Peyer's patch (tissue), 4 donors: ENCODE data around the gene SUN3. TPM values are rescaled to one million over a fixed set of nuclear protein-coding genes. Genes with fewer than 3 reads are reported as not detected.
"Not testable (repeated sequence)": the region's sequence is repeated elsewhere in the genome, so short reads cannot be mapped to it uniquely, and the experiment has no call there.

Experiments used
- DNase-seq, 3 donors: peaks; one replicate each; pipeline ENCODE4 v3.0.0-alpha.2; 2017 to 2019
- H3K27ac ChIP-seq, 4 donors: fragments of 200-600 bp; sonication (generic); one replicate each; pipeline ENCODE4 v1.5.1; 2016 to 2019
- H3K27me3 ChIP-seq, 2 donors: fragments of 200-600 bp; sonication (generic); one replicate each; pipeline ENCODE4 v1.5.1; 2019
- H3K36me3 ChIP-seq, 3 donors: fragments of 200-600 bp; sonication (generic); one replicate each; pipeline ENCODE4 v1.5.1; 2016 to 2019
- H3K4me1 ChIP-seq, 4 donors: fragments of 200-600 bp; sonication (generic); one replicate each; pipeline ENCODE4 v1.5.1; 2016 to 2019
- H3K4me3 ChIP-seq, 4 donors: fragments of 200-600 bp; sonication (generic); 1 replicate in 3 of 4; 2 replicates in 1 of 4; pipeline ENCODE4 v1.5.1; 2016 to 2019; ENCODE audit warnings: mild to moderate bottlenecking in 1 of 4
- H3K9me3 ChIP-seq, 4 donors: fragments of 200-600 bp; sonication (generic); one replicate each; pipeline ENCODE4 v1.5.1; 2016 to 2019; ENCODE audit warnings: mild to moderate bottlenecking in 1 of 4
- CTCF ChIP-seq, 6 experiments: fragments of 450-650 bp in 4 of 6; fragments of 200-600 bp in 2 of 6; sonication (generic) in 1 of 6; IDR thresholded peaks; one replicate each; pipeline ENCODE4 v1.5.1; 2017 to 2019; ENCODE audit warnings: antibody characterized with exemption in 6 of 6, mild to moderate bottlenecking in 3 of 6, moderate library complexity in 1 of 6
- POLR2A ChIP-seq, 2 donors: fragments of 450-650 bp; IDR thresholded peaks; one replicate each; pipeline ENCODE4 v1.5.1; 2017; ENCODE audit warnings: antibody characterized with exemption in 2 of 2, mild to moderate bottlenecking in 2 of 2, moderate library complexity in 2 of 2
- total RNA-seq, 4 donors: library from RNA; depleted of rRNA; stranded (reverse); fragments of >200 nt; gene quantifications; one replicate each; pipeline ENCODE4 v1.1.0, GENCODE V29; 2016

The SUN3 gene
- total RNA-seq, 4 donors from 2014 or later: not detected

DNA sequence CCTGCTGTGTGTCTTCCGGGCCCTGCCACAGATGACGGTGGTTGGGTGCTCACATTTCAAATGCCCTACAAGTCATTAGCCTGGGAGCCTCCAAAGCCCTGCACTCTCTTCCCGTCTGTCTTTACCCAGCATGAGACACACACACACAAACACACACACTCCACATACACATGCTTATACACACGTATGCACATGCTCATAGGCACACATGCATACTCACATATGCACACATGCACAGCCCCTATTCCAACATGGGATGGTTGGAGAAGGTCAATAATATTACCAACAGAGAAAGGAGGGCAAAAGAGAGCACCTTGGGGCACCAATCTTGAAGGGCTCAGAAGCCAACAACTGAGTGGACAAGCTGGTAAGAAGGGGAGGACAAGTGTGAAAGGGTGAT, 19.0 kb downstream of the SUN3 start:
- TF ChIP-seq POLR2A (IDR thresholded peaks at IDR 0.05): no peak
- no peak for TF ChIP-seq CTCF (IDR thresholded peaks at IDR 0.05)

GRCh38 chr7:48009257-48009656, 19.6 kb downstream of the SUN3 start:
- H3K4me3 ChIP-seq: no peak overlapping the region
- no peaks in the 10 kb centered on the region for H3K9me3 ChIP-seq
- no peaks in the 10 kb centered on the region for H3K36me3 ChIP-seq
- H3K27ac ChIP-seq: no peak overlapping the region
- TF ChIP-seq POLR2A (IDR thresholded peaks at IDR 0.05): no peak
- TF ChIP-seq CTCF (IDR thresholded peaks at IDR 0.05): no peak
- DNase-seq: no peak
- H3K27me3 ChIP-seq: no peaks in the 10 kb centered on the region
- no peaks in the 10 kb centered on the region for H3K4me1 ChIP-seq

More for the DNA sequence above, 19.0 kb downstream of the SUN3 start:
- Histone ChIP-seq H3K36me3 (no peaks in the 10 kb centered on the region), H3K27ac (no peak overlapping the region), H3K4me1 (no peaks in the 10 kb centered on the region), H3K4me3 (no peak overlapping the region), H3K9me3 (no peaks in the 10 kb centered on the region), H3K27me3 (no peaks in the 10 kb centered on the region)
- DNase-seq: no peak

DNA sequence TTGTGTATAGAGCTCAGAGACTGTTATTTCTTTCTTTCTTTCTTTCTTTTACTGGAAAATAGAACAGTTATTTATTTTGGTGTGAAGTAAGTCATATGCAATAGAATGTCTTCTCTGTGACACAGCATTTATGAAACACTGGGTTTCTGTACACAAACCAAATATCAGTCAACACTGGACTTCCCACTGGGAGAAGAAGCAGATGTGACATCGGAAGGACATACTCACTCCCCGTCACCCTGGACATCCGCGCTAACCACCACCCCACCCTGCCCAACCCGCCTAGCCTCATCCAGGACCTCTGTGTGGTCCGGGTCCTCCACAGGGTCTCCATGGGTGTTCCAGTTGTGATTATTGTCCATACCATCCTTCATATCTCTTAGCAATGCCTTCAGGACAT, 22.0 kb downstream of the SUN3 start:
- TF ChIP-seq POLR2A (IDR thresholded peaks at IDR 0.05) (no peak), CTCF (IDR thresholded peaks at IDR 0.05) (no peak)
- Histone ChIP-seq H3K4me3 (no peak overlapping the region), H3K27me3 (no peaks in the 10 kb centered on the region), H3K9me3 (no peaks in the 10 kb centered on the region), H3K27ac (no peak overlapping the region), H3K36me3 (no peaks in the 10 kb centered on the region), H3K4me1 (no peaks in the 10 kb centered on the region)
- DNase-seq: no peak

GRCh38 chr7:48004638-48005037, 24.3 kb downstream of the SUN3 start:
- no peaks in the 10 kb centered on the region for H3K9me3 ChIP-seq
- H3K36me3 ChIP-seq: no peaks in the 10 kb centered on the region
- no peaks in the 10 kb centered on the region for H3K4me1 ChIP-seq
- no peak for DNase-seq
- H3K4me3 ChIP-seq: no peak overlapping the region
- no peaks in the 10 kb centered on the region for H3K27me3 ChIP-seq
- no peak overlapping the region for H3K27ac ChIP-seq
- no peak for TF ChIP-seq CTCF (IDR thresholded peaks at IDR 0.05)
- no peak for TF ChIP-seq POLR2A (IDR thresholded peaks at IDR 0.05)

- no peak for DNase-seq
- Histone ChIP-seq H3K4me1 (no peaks in the 10 kb centered on the region), H3K4me3 (no peak overlapping the region), H3K27ac (no peak overlapping the region), H3K27me3 (no peaks in the 10 kb centered on the region), H3K36me3 (no peaks in the 10 kb centered on the region), H3K9me3 (no peaks in the 10 kb centered on the region)
- TF ChIP-seq POLR2A (IDR thresholded peaks at IDR 0.05) (no peak), CTCF (IDR thresholded peaks at IDR 0.05) (no peak)
These were observed 24.9 kb downstream of the SUN3 start for GRCh38 chr7:48004032-48004431.

GRCh38 chr7:48000164-48000563, 28.7 kb downstream of the SUN3 start:
- H3K4me3 ChIP-seq, H3K36me3 ChIP-seq, DNase-seq, H3K9me3 ChIP-seq, H3K27ac ChIP-seq, H3K27me3 ChIP-seq, H3K4me1 ChIP-seq: not testable (repeated sequence)
